GM19372 (cell line): Measurements from ENCODE around the gene GGNBP2.

Experiments
- ATAC-seq: cut with Tn5 transposase; IDR thresholded peaks from one replicate; pipeline ENCODE4 v1.9.1; 2021; ENCODE audit warnings: mild to moderate bottlenecking, low read depth, moderate library complexity; ENCODE audit not compliant: unreplicated experiment

The GGNBP2 gene

DNA sequence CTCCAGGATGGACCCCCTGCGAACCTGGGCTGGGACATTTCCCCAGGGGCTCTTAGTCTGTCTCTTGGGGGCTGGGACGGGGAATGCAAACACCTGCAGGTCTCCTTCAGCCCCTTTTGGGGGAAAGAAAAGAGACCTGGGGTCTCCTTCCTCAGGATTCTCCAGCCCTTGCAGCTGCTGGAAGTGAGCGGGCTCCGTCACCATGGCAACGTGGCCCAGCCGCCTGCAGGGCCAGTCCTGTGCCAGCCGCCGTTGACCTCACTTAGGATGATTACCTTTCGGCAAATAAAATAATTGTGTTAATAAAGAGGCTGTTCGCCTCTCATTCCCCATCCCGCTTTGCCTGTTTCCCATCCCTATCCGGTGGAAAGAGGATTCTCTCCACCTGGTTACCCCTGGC, 82.4 kb downstream of the GGNBP2 start:
- ATAC-seq: no peak

DNA sequence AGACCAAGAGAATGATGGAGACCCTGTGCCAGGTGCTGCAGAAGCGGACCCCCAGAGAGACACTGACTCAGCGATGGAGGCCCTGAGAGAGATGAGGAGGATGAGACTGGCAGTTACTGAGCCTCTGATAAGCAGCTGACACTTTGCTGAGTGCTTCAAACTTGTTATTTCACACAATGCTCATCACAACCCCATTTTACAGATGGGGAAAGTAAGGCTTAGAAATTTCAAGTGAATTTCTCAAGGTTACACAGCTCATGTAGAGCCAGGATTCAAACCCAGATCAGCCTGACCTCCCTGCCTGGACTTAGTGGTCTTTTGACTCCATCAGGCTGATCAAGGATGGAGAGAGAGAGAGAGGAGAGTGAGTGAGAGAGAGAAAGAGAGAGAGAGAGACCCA, 83.9 kb downstream of the GGNBP2 start:
- ATAC-seq: no peak

DNA sequence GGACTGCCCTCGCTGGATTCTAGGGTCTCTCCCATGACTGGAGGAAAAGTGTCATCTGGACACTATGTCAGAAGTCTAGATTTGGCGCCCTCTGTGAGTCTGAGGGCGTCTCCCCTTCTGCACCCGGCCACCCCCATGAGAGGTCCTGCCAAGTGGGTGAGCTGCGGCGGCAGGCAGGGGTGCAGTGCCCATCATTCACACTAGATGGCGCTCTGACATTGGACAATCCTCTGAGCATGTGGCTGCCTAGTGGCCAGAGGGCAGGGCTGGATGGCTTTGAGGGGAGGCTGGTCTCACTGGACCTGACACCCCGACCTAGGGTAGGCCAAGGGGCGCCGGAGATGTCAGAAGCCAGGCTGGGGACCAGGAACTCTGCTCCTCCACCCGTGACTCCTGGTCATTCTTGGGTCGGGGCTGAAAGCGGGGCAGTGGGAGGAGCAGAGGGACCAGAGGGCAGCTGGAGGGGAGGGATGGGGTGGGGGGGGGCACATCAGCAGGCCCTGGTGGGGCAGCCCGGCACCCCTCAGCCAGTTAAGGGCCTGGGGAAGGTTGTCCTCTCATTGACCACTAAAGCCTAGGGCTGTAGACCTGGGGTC, 84.6 kb downstream of the GGNBP2 start:
- ATAC-seq: no peak

DNA sequence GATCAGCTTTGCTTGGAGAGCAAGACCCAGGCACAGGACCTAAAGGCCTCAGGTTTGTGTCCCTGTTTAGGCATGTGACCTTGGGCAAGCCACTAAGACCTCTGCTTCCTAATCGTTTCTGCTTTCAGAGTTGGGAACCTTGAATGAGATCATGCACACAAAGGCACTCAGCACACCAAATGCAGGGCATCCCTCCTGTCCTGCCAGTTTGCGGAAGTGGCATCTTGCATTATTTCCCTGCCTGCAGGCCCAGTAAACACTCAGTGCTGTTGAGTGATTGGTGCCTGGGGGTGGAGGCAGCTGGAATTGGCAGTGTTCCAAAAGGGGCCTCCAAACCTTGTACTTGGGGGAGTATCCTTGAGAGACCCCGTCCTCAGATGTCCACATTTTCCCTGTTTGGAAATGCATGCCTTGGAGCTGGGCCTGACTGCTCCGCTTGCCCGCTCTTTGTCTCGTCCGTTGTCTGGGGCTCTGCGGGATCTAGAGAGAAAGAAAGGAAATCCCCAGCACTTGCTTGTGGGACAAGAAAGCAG, 85.3 kb downstream of the GGNBP2 start:
- ATAC-seq: no peak

DNA sequence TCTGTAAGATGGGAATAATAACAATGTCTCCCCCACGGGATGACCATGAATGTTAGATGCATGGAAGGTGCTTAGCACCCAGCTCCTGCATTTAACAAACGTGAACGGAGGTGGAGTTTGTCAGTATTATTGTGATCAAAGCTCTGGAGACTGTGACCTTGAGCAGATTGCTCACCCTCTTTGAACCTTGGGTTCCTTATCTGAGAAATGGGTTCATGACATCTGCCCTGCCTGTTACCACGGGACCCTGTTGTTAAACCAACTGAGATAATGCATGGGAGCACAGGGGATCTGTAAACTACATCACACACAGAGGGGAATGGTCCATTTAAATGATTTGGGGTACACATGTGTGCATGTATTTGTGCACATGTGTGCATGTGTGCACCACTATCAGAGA, 86.3 kb downstream of the GGNBP2 start:
- ATAC-seq: no peak

DNA sequence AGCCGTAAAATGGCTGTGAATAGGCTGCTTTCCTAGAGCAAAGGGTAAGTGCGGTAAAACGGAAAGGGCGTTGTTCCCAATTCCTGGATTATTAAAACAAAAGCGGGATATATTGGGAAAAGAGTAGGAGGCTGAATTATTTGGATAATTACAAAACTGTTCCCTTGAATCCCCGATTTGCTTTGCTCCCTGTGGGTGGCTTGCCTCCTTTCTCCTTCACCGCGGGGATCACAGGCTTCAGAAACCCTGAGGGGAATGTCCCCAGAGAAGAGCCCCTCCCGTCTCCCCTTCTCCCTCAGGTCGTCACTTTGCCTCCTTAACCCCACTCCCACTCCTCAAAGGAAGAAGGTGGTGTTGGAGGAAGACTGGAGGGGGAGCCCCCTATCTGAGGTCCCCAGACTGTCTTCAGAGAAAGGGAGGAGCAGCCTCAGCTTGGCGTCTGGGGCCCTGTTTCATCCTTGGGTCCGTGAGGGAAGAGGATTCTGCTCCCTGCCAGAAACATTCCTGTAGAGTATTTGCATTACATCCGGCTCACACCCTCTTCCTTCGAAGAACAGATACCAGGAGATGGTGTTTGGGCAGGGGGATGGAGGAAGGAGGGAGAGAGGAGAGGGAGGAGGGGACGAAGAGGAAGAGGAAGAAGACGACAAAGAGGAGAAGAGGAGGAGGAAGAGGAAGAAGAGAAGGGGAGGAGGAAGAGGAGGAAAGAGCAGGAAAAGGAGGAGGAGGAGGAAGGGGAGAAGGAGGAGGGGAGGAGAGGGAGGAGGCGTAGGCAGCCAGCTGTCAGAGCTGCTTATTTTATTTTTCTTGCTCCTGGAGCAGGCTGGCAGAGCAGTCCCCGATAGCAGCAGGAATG, 88.4 kb downstream of the GGNBP2 start:
- ATAC-seq: no peak
